ENCODE measurements around the gene ACP7.

The ACP7 gene

DNA sequence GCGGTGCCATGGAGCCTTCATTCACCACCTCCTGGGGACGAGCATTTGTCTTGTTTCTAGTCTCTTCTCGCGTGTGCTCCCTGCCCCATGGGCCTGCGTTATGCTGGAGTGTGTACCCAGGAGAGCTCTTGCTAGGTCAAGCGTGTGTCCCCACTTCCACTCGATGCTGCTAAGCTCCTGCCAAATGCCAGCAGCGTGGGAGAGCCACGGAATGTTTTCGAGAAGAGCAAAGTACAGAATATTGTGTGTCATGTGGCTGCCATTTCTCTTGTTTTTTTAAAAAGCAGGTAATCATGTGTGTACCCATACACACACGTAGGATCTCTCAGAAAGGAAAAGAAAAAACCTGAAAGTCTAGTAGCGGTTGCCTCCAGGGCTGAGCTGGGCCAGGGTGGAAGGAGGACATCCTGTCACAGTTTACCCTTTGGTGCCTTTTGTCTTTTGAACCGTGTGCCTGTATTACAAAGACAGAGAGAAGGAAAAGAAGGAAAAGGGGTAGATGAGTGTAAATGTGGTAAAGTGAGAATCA, 70.0 kb downstream of the ACP7 start:
- H3K4me3 ChIP-seq (ENCODE audit: low read depth, low read length): no peak overlapping the region
- TF ChIP-seq, protein P1, sequence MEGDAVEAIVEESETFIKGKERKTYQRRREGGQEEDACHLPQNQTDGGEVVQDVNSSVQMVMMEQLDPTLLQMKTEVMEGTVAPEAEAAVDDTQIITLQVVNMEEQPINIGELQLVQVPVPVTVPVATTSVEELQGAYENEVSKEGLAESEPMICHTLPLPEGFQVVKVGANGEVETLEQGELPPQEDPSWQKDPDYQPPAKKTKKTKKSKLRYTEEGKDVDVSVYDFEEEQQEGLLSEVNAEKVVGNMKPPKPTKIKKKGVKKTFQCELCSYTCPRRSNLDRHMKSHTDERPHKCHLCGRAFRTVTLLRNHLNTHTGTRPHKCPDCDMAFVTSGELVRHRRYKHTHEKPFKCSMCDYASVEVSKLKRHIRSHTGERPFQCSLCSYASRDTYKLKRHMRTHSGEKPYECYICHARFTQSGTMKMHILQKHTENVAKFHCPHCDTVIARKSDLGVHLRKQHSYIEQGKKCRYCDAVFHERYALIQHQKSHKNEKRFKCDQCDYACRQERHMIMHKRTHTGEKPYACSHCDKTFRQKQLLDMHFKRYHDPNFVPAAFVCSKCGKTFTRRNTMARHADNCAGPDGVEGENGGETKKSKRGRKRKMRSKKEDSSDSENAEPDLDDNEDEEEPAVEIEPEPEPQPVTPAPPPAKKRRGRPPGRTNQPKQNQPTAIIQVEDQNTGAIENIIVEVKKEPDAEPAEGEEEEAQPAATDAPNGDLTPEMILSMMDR (IDR thresholded peaks at IDR 0.05; ENCODE audit: low read depth, low read length): no peak

DNA sequence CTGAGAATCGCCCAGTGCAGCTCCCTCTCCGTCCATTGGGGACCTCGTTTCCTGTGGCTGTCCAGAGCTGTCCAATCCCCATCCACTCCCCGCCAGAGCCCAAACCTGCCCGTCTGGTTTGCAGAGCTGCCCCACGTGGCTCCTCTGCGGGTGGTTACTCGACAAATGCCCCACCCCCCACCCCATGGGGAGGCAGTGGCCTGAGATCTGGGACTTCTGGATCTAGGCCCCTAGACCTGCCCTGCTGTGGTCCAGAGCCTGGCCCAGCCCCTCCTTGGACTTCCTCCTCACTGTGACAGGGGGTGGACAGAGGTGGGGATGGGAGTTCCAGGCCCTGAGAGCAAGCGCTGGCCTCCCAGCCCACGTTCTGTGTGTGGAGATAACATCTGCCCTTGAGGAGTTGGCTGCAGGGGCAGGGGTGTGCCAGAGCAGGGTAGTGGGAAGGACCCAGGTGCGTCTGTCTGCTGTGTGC, 70.5 kb downstream of the ACP7 start:
- TF ChIP-seq, protein P1 (IDR thresholded peaks at IDR 0.05; ENCODE audit: low read depth, low read length): no peak

DNA sequence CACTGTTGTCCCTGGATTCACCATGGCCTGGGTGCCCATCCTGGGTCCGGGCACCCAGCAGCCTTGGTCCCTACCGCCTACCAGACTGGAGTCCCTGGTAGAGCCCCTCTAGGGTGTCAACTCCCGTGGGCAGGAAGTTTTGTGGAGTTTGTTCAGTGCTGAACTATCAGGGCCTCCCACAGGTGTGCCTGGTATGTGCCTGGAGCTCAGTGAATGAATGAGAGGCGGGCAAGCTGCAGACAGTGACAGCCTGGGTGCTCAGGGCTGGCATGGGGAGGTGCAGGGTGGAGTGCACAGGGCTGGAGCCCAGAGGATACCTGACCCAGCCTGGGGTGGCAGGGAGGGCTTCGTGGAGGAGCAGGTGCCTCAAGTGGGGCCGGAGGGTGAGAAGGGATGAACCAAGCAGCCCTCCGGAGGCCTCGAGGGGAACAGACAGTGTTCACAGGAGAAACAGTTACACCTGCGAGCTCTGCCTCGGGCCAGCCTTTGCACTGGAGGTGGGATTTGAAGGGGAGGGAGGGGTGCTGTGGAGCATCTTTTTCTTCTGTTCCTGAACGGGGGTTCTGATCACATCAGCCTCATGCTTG, 71.0 kb downstream of the ACP7 start:
- no peak overlapping the region for H3K4me3 ChIP-seq (ENCODE audit: low read depth, low read length)

More for the DNA sequence above, 70.5 kb downstream of the ACP7 start:
- no peak overlapping the region for H3K4me3 ChIP-seq (ENCODE audit: low read depth, low read length)

DNA sequence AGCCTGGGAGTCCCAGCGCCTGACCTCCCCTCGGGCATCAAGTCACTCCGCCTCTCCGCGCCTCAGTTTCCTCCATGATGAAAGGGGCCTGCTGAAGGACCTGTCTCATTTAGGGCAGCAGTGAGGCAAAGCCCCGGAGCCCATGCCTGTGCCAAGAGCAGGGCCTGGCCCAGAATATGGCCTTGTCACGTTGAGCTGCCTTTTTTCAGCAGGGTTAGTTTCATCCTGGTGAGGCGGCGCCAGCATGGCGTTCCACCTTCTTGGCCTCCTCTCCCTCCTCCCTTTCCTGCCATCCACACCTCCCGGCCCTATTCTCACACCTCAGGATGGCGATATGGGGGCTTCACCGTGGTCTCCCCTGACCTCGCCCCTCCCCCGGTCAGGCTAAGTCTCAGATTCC, 71.6 kb downstream of the ACP7 start:
- H3K4me3 ChIP-seq (ENCODE audit: low read depth, low read length): no peak overlapping the region
- TF ChIP-seq, protein P1 (IDR thresholded peaks at IDR 0.05; ENCODE audit: low read depth, low read length): no peak

More for the DNA sequence above, 71.0 kb downstream of the ACP7 start:
- TF ChIP-seq, protein P1 (IDR thresholded peaks at IDR 0.05; ENCODE audit: low read depth, low read length): no peak

DNA sequence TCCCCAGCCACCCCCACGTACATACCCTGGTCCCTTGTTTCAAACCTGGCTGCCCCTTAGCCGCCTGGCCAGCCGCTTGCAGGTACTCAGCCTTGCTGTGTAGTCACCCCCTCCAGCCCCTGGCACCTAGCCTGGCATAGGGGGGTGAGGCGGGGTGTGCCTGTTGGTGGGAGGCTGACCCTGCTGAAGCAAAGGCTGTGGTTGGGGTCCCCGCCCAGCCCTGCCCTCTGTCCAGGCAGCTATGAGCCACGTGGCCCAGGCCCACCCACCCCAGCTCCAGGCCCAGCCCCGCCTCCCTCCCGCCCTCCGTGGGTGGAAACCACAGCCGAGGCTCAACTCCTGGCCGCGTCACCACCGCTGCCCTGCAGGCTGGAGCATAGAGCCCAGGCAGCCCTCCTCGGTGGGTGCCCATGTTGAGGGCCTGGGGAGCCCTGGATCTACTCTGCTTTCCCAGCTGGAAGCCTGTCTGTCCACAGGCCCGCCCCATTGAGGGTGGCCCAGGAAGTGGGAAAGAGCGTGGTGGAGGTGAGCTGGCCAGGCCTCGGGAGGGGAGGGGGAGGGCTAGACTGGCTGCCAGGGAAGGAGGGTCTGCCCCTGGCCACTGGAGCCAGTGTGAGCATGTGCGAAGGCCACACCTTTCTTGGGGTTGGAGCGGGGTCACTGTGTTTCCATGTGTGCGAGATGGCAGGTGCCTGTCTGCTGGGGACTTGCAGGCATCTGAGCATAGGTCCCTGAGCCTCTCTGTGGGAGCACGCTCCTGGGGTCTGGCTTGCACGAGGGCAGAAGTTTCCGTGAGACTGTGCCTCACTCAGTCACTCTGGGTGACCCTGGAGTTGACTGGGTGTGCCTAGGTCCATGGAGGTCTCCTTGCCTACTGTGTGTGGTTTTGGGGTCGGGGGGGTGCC, 72.4 kb downstream of the ACP7 start:
- TF ChIP-seq, protein P1 (IDR thresholded peaks at IDR 0.05; ENCODE audit: low read depth, low read length): no peak
- no peak overlapping the region for H3K4me3 ChIP-seq (ENCODE audit: low read depth, low read length)

DNA sequence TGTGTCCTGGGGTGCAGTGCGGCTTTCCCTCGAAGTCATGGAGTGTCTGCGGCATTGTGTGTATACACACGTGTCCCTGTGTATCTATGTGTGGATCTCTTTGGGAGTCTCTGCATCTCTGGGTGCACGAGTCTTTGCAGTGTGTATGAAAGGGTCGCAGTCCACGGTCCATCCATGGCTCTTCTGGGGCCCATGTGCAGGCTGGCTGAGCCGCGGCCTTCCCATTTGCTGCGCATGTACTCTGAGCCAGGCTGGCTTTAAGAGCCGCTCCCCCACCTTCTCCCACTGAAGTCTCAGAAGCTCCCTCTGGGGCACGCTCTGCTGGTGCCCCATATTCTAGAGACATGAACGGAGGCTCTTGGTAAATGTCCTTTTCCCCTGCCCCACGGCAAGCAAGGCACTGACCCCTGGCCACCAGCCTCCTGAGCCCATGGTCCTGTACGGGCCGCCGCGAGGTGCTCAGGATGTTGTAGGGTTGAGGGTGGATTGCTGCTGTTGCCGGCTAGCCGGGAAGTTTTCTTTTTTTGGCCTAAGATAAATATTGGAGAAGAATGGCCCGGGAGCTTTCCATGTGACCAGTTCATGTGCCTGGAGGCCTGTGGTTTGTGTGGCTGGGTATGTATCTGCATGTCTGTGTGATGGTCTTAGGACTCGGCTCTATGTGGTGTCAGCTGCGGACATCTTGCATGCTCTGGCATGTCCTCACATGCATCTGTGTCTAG, 73.3 kb downstream of the ACP7 start:
- TF ChIP-seq, protein P1 (IDR thresholded peaks at IDR 0.05; ENCODE audit: low read depth, low read length): no peak
- no peak overlapping the region for H3K4me3 ChIP-seq (ENCODE audit: low read depth, low read length)

Data from WI38 (cell line).